MM.1S (cell line): Measurements from ENCODE around the gene TTYH3.

Experiments used
- EZH2 ChIP-seq: fragments of 300-600 bp; sonication (generic); optimal IDR thresholded peaks from 2 replicates; pipeline ENCODE3; 2017; ENCODE audit warnings: low read depth, mild to moderate bottlenecking, antibody characterized with exemption, low read length, mixed read lengths
- TF ChIP-seq, protein P1 (sequence below): fragments of 300-600 bp; sonication (generic); IDR thresholded peaks from 2 replicates; pipeline ENCODE4 v1.5.1; 2016; ENCODE audit warnings: antibody characterized with exemption, low read length, mixed read lengths

DNA sequence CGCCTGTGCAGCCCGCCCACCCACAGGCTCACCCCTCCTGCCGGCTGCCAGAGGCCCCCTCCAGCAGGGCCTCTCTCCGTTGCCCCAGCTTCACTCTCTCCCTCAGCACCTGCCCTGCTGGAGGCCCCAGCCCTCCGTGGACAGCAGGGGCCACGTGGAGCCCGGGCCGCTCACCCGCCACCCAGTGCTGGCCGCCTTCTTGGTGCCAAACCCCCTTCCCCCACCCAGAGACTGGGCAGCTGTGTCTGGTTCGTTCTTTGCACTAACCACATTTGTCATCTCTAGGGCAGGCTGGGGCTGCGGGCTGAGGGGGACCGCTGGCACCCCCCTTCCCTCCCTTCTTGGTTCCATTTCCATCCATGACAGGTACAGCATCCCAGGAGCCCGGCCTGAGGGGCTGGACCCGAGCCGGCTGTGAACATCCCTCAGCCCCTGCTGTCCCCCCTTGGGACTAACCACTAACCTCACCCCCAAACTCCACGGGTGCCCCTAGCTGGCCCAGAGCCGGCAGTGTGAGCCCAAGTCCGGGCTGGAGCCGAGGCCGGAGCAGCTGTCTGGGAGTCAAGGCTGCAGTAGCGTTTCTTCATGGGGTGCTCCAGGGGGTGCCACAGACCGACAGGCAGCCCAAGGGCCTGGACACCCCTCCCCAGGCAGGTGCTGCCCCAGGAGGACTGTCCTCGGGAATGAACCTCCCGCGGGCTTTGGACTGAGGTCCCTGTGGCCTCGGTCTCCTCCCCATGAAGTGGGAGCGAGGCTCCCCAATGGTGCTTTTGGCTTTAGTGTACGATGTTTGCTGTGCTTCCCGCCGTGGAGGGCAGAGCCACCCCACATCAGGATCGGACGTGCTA, 30.7 kb downstream of the TTYH3 start:
- TF ChIP-seq, protein P1, sequence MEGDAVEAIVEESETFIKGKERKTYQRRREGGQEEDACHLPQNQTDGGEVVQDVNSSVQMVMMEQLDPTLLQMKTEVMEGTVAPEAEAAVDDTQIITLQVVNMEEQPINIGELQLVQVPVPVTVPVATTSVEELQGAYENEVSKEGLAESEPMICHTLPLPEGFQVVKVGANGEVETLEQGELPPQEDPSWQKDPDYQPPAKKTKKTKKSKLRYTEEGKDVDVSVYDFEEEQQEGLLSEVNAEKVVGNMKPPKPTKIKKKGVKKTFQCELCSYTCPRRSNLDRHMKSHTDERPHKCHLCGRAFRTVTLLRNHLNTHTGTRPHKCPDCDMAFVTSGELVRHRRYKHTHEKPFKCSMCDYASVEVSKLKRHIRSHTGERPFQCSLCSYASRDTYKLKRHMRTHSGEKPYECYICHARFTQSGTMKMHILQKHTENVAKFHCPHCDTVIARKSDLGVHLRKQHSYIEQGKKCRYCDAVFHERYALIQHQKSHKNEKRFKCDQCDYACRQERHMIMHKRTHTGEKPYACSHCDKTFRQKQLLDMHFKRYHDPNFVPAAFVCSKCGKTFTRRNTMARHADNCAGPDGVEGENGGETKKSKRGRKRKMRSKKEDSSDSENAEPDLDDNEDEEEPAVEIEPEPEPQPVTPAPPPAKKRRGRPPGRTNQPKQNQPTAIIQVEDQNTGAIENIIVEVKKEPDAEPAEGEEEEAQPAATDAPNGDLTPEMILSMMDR = no peak
- no peak for TF ChIP-seq EZH2
